OCI-LY3 (cell line): Measurements from ENCODE around the gene ESR1.

Source experiments
- CTCF ChIP-seq: fragments of 200-600, 300-600 bp; sonication (generic); IDR thresholded peaks from 2 replicates; pipeline ENCODE4 v1.5.1; 2014; ENCODE audit warnings: antibody characterized with exemption, low read length, low read depth
- EZH2phosphoT487 ChIP-seq: fragments of 200-600 bp; shearing (Covaris generic); IDR thresholded peaks from 2 replicates; pipeline ENCODE4 v1.6.1; 2018; ENCODE audit warnings: antibody characterized with exemption, mixed run types, low read depth

- TF ChIP-seq CTCF (no peak), EZH2phosphoT487 (no peak)
Observed at GRCh38 chr6:151782560-151782959, 24.9 kb upstream of the ESR1 start.
